ENCODE measurements around the gene ATP2A1.

The ATP2A1 gene

GRCh38 chr16:28839899-28840298 lies 38.4 kb upstream of the ATP2A1 start:
- no peaks in the 10 kb centered on the region for H3K9me3 ChIP-seq
- H3K4me3 ChIP-seq, result no peak overlapping the region
- no peak for DNase-seq
- TF ChIP-seq CTCF (IDR thresholded peaks at IDR 0.05), result no peak
- peaks cover 58 to 74% (median 61%) of the 10 kb centered on the region in 3 donors for H3K36me3 ChIP-seq
- H3K27me3 ChIP-seq, result no peaks in the 10 kb centered on the region
- H3K4me1 ChIP-seq, result peaks cover 0 to 6% (median 4%) of the 10 kb centered on the region in 4 donors
- H3K27ac ChIP-seq, result peak overlapping the region in 1 of 2 donors; percentile 35
- intact Hi-C loops (cut with DNase I; ENCODE audit: low total_unique reads), result no loop called here

GRCh38 chr16:28842696-28843095 lies 35.6 kb upstream of the ATP2A1 start:
- no peak for TF ChIP-seq CTCF (IDR thresholded peaks at IDR 0.05)
- Histone ChIP-seq H3K4me3 (no peak overlapping the region), H3K36me3 (peaks cover 31 to 46% (median 33%) of the 10 kb centered on the region in 3 donors), H3K4me1 (peaks cover 0 to 26% (median 19%) of the 10 kb centered on the region in 4 donors), H3K27ac (no peak overlapping the region), H3K27me3 (no peaks in the 10 kb centered on the region), H3K9me3 (no peaks in the 10 kb centered on the region)
- no peak for DNase-seq
- intact Hi-C loops (cut with DNase I; ENCODE audit: low total_unique reads), result no loop called here

- DNase-seq, result no peak
- H3K4me1 ChIP-seq, result peaks cover 0 to 28% (median 19%) of the 10 kb centered on the region in 4 donors
- no peak overlapping the region for H3K27ac ChIP-seq
- H3K9me3 ChIP-seq, result no peaks in the 10 kb centered on the region
- no peaks in the 10 kb centered on the region for H3K27me3 ChIP-seq
- H3K4me3 ChIP-seq, result no peak overlapping the region
- no peak for TF ChIP-seq CTCF (IDR thresholded peaks at IDR 0.05)
- intact Hi-C loops (cut with DNase I; ENCODE audit: low total_unique reads), result no loop called here
- H3K36me3 ChIP-seq, result peaks cover 30 to 38% (median 30%) of the 10 kb centered on the region in 3 donors
These were observed 34.5 kb upstream of the ATP2A1 start for GRCh38 chr16:28843766-28844165.

GRCh38 chr16:28844226-28844885 lies 33.9 kb upstream of the ATP2A1 start:
- H3K27me3 ChIP-seq, result no peaks in the 10 kb centered on the region
- H3K36me3 ChIP-seq, result peaks cover 30 to 34% (median 30%) of the 10 kb centered on the region in 3 donors
- no peak for TF ChIP-seq CTCF (IDR thresholded peaks at IDR 0.05)
- no peak for DNase-seq
- intact Hi-C loops (cut with DNase I; ENCODE audit: low total_unique reads), result no loop called here
- no peaks in the 10 kb centered on the region for H3K9me3 ChIP-seq
- H3K4me1 ChIP-seq, result peaks cover 0 to 28% (median 19%) of the 10 kb centered on the region in 4 donors
- no peak overlapping the region for H3K27ac ChIP-seq
- H3K4me3 ChIP-seq, result no peak overlapping the region

- intact Hi-C loops (cut with DNase I; ENCODE audit: low total_unique reads), result no loop called here
- H3K27ac ChIP-seq, result peak overlapping the region; percentile 88 to 95
- no peak for TF ChIP-seq CTCF (IDR thresholded peaks at IDR 0.05)
- H3K27me3 ChIP-seq, result no peaks in the 10 kb centered on the region
- peaks cover 0 to 28% (median 19%) of the 10 kb centered on the region in 4 donors for H3K4me1 ChIP-seq
- peaks cover 30 to 34% (median 30%) of the 10 kb centered on the region in 3 donors for H3K36me3 ChIP-seq
- H3K9me3 ChIP-seq, result no peaks in the 10 kb centered on the region
- no peak for DNase-seq
- peak overlapping the region; percentile 69 to 78 for H3K4me3 ChIP-seq
These were observed 33.0 kb upstream of the ATP2A1 start for GRCh38 chr16:28845293-28845692.

All from tibial artery (tissue), 4 donors.